LHCN-M2 (cell line): ENCODE measurements around the gene TSKU. TPM values are rescaled to one million over a fixed set of nuclear protein-coding genes. Genes with fewer than 3 reads are reported as not detected.

ENCODE experiments used
- DNase-seq: peaks from one replicate; pipeline ENCODE4 v3.0.0-alpha.2; 2012; ENCODE audit warnings: low read depth
- polyA plus RNA-seq: library from polyadenylated mRNA; unstranded; fragments of >200 nt; gene quantifications from one replicate; pipeline ENCODE4 v1.2.1, GENCODE V29; 2012; ENCODE audit warnings: missing spikeins
- total RNA-seq: library from RNA; depleted of rRNA; stranded (reverse); fragments of >200 nt; gene quantifications from 2 replicates; pipeline ENCODE4 v1.2.3, GENCODE V29; 2014; rRNA removed

TSKU gene
- 22.6 and 31.4 TPM in 2 replicates for total RNA-seq
- polyA plus RNA-seq: 13.1 TPM

- DNase-seq: peak; percentile 25
These were observed at the start of gene TSKU for GRCh38 chr11:76783294-76783895. Gene TSKU (plus strand): TSS chr11:76783356. CDS start chr11:76795617, 12,261 bp downstream.

DNA sequence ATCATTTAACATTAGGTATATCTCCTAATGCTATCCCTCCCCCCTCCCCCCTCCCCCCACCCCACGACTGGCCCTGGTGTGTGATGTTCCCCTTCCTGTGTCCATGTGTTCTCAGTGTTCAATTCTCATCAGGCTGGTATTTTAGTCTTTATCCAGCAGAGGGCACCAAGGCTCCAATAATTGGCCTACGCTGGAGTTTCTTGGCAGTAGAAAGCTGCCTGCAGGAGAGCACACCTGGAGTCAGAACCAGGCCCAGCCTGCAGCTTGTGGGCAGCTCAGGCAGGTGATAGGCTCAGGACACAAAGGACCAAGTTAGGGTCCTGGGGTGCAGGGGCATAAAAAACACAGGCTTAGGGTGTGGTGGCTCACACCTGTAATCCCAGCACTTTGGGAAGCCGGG is 49.2 kb upstream of the TSKU start:
- peak; percentile 45 for DNase-seq

DNA sequence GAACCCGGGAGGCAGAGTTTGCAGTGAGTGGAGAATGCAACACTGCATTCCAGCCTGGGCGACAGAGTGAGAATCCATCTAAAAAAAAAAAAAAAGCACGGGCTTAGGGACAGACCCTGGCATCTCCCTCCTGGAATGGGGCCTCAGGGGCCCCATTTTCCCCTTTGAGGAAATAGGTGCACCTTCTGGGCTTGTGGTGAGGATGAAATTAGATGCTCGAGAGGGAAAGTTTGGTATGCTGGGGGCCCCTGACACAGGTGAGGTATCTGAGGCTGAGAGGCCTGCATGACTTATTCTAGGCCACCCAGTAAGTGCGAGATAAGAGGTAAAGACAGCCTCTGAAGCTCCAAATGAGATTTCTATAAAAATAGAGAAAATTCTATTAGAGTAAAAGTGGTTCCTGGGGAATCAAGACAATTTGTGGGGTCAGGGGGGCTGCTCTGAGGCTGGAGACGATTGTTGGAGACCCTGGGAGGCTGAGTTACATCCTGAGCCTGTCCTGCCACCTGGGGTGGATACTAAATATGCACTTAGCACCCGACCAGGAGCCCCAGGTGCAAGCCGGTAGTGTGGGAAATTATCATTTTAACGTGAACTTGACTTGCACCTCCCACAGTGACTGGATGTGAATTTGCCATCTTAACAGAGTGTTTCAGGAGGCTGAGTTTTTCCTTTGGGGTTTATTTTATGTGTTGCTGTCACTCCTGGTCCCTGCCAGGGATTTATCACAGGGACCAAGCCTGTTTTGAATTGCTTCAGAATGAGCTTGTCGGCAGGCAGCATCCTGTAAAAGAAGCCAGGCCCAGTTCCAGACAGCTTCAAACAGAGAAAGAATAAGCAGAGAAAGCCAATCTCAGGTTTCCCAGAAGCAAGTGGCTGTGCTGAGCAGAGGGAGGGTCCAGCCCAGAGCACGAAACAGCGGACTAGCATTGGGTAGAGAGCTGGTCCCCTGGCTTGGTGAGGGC is 48.4 kb upstream of the TSKU start:
- DNase-seq: no peak

GRCh38 chr11:76735841-76736240 is 47.3 kb upstream of the TSKU start:
- DNase-seq: no peak

- no peak for DNase-seq
These were observed 46.9 kb upstream of the TSKU start for GRCh38 chr11:76736266-76736665.

GRCh38 chr11:76736773-76737495 is 46.2 kb upstream of the TSKU start:
- peak; percentile 42 for DNase-seq

GRCh38 chr11:76738618-76739240 is 44.4 kb upstream of the TSKU start:
- DNase-seq: no peak

GRCh38 chr11:76739798-76740197 is 43.4 kb upstream of the TSKU start:
- no peak for DNase-seq

GRCh38 chr11:76740772-76741171 is 42.4 kb upstream of the TSKU start:
- DNase-seq: no peak

DNA sequence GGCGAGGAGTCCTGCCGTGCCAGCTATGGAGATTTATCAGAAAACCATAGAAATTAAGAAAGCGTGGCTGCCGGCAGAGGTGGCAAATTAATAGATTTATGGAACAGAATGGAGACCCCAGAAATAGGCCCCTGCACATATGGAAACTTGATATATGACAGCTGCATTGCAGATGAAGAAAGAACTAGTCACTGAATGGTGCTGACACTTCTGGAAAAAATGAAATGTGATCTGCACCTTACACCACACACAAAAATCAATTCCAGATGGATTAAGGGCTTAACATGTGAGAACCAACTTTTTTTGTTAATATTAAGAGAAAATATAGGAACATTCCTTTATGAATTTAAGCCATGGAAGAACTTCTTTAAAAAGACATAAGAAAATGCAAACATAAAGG is 40.3 kb upstream of the TSKU start:
- DNase-seq: peak; percentile 16

DNA sequence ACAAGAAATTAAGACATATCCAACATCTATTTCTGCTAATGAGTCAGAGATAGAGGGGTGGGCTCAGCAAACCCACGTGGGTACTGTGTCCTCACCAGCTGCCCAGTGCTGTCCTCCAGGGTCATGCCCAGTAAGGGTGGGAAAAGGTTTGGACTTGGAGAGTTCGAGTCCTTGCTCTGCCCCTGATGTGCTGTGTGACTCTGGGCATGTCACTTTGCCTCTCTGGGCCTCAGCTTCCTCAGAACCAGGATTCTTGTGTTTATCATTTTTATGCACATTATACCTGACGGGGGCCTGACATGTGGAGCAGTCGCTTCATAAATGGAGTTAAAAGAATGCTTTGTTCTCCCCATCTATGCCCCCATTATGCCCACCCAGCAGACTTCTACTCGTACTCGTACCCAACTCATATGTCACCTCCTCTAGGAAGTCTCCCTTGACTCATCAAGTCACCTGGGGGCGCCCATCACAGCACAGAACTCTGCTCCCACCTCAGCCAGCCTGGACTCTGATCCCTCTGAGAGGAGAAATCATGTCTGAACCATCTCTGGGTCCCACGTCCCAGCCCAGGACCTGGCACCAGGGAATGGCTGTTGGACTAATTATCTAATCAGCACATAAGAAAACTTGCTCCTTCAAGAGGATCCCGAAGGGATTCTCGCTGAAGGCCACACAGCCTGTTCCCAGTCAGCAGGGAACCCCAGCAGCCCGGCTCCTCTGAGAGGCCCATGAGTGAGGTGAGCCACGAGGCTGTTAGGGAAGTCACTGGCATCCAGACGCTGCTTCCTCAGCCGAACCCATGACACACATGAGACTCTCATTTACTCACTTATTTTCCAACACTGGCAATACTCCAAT is 38.7 kb upstream of the TSKU start:
- no peak for DNase-seq

DNA sequence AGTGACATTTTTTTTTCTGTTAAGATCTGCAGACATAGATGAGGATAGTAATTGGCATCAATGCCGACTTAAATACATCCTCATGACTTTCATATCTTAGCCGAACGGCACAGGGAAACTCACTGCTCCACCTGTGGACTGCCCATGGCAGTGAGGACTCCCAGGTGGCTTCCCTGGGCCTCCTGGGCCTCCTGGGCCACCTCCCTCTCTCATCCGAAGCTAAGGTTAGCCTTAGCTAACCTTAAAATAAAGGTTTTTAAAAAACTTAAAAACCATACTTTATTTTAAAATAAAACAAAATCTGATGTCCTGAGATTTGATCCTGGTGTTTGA is 38.1 kb upstream of the TSKU start:
- DNase-seq: no peak

- no peak for DNase-seq
These were observed 37.5 kb upstream of the TSKU start for GRCh38 chr11:76745561-76746207.

- DNase-seq: no peak
These were observed 35.8 kb upstream of the TSKU start for GRCh38 chr11:76747153-76747914.

- DNase-seq: no peak
These were observed 35.0 kb upstream of the TSKU start for GRCh38 chr11:76747915-76748860.

DNA sequence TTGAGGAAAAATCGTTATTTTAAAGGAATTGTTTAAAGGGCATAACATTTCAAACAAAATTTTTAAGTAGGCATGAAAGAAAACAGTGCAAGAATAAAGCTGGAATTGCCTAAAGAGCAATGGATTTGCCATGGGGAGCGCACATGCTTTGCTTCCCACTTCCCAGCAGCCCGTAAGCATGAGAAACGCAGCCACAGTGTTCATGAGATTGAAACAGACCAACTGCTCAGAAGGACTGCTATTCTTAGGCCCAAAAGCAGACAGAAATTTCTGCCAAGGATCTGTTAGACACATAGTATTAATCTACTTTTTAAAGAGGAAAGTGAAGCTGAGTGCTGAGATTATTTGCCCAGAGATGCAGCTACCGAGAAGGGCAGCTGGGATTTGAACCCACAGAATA is 34.2 kb upstream of the TSKU start:
- no peak for DNase-seq

- no peak for DNase-seq
These were observed 33.1 kb upstream of the TSKU start for GRCh38 chr11:76750067-76750466.

DNA sequence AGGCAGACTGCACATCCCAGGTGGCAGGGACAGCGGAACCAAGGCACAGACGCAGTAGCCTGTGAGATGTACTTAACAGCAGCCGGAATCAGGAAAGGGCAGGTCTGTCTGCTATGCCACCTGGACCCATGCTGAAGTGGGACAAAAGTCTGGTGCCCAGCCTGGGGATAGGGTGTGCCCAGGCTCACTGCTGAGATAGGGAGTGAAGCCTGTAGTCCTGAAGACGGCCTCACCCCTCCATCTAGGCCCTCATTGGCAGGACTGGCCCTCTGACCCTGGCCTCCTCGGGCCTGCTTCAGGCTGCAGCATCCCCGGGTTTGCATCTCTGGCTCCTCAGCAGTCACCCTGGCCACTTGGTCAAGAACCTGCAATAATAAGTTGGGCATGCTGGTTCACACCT is 32.4 kb upstream of the TSKU start:
- DNase-seq: no peak
